ENCODE data around the gene UBXN6. TPM values are rescaled to one million over a fixed set of nuclear protein-coding genes. Genes with fewer than 3 reads are reported as not detected.

The UBXN6 gene
- total and polyA plus RNA-seq, 2 experiments from 2014 or later: 19.1 to 21.6 TPM

DNA sequence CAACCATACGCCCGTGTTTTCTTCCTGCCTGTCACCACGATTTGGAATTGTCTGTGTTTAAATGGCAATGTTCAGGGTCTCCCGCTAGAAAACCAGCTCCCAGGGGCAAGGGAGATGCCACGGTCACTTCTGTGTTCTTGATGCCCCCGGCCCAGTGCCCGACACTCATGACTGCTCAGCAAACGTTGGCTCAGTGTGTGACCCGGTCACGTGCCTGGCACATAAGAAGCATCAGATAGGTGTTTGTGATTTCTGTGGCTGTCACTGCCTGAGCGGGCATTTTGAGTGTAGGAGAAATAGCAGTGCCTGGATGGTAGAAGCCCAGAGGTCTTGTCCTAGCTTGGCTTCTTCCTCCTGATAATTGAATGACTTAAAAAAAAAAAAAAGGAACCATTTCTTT, 30.0 kb upstream of the UBXN6 start:
- Histone ChIP-seq H3K4me1 (ENCODE audit: insufficient read depth) (no peaks in the 10 kb centered on the region), H3F3A (replicated peaks; ENCODE audit: low read depth) (peaks cover 8% of the 10 kb centered on the region; the same call in 1 of the 2 replicates), H3K4me3 (no peak overlapping the region), H3K27ac (ENCODE audit: low read depth) (no peak overlapping the region), H4K20me1 (replicated peaks; ENCODE audit: insufficient read depth) (peaks cover under 1% of the 10 kb centered on the region; the same call in 1 of the 2 replicates), H2AFZ (no peak overlapping the region), H3K27me3 (ENCODE audit: insufficient read depth) (no peaks in the 10 kb centered on the region), H3K79me2 (replicated peaks; ENCODE audit: insufficient read depth) (0 out of 2 replicates have a peak, but pooled peaks cover 3% of the 10 kb centered on the region), H3K4me2 (no peak overlapping the region), H3K36me3 (ENCODE audit: insufficient read depth) (peaks cover 21% of the 10 kb centered on the region; the same call in 1 of the 2 replicates), H3K9me2 (ENCODE audit: insufficient read depth) (no peaks in the 10 kb centered on the region)
- no peak overlapping the region for H3K4me3 Mint-ChIP-seq
- DNase-seq (ENCODE audit: low spot score) (no peak), ATAC-seq (no peak)
- TF ChIP-seq JUNB (IDR thresholded peaks at IDR 0.05; ENCODE audit: unreplicated experiment) (no peak), ZNF114 (CRISPR knock-in tag; IDR thresholded peaks at IDR 0.05) (no peak), NANOG (IDR thresholded peaks at IDR 0.05; ENCODE audit: borderline replicate concordance) (no peak), ZNF331 (CRISPR knock-in tag; IDR thresholded peaks at IDR 0.05; ENCODE audit: low read depth) (no peak), EZH2phosphoT487 (IDR thresholded peaks at IDR 0.05; ENCODE audit: unreplicated experiment) (no peak), STAT1 (IDR thresholded peaks at IDR 0.05; ENCODE audit: unreplicated experiment) (no peak), POLR2AphosphoS5 (IDR thresholded peaks at IDR 0.05; ENCODE audit: low read depth) (no peak), CREB1 (CRISPR knock-in tag; IDR thresholded peaks at IDR 0.05; ENCODE audit: low read depth) (no peak), EZH2 (IDR thresholded peaks at IDR 0.05; ENCODE audit: low read depth, unreplicated experiment) (no peak)
- TF ChIP-seq, protein P1, sequence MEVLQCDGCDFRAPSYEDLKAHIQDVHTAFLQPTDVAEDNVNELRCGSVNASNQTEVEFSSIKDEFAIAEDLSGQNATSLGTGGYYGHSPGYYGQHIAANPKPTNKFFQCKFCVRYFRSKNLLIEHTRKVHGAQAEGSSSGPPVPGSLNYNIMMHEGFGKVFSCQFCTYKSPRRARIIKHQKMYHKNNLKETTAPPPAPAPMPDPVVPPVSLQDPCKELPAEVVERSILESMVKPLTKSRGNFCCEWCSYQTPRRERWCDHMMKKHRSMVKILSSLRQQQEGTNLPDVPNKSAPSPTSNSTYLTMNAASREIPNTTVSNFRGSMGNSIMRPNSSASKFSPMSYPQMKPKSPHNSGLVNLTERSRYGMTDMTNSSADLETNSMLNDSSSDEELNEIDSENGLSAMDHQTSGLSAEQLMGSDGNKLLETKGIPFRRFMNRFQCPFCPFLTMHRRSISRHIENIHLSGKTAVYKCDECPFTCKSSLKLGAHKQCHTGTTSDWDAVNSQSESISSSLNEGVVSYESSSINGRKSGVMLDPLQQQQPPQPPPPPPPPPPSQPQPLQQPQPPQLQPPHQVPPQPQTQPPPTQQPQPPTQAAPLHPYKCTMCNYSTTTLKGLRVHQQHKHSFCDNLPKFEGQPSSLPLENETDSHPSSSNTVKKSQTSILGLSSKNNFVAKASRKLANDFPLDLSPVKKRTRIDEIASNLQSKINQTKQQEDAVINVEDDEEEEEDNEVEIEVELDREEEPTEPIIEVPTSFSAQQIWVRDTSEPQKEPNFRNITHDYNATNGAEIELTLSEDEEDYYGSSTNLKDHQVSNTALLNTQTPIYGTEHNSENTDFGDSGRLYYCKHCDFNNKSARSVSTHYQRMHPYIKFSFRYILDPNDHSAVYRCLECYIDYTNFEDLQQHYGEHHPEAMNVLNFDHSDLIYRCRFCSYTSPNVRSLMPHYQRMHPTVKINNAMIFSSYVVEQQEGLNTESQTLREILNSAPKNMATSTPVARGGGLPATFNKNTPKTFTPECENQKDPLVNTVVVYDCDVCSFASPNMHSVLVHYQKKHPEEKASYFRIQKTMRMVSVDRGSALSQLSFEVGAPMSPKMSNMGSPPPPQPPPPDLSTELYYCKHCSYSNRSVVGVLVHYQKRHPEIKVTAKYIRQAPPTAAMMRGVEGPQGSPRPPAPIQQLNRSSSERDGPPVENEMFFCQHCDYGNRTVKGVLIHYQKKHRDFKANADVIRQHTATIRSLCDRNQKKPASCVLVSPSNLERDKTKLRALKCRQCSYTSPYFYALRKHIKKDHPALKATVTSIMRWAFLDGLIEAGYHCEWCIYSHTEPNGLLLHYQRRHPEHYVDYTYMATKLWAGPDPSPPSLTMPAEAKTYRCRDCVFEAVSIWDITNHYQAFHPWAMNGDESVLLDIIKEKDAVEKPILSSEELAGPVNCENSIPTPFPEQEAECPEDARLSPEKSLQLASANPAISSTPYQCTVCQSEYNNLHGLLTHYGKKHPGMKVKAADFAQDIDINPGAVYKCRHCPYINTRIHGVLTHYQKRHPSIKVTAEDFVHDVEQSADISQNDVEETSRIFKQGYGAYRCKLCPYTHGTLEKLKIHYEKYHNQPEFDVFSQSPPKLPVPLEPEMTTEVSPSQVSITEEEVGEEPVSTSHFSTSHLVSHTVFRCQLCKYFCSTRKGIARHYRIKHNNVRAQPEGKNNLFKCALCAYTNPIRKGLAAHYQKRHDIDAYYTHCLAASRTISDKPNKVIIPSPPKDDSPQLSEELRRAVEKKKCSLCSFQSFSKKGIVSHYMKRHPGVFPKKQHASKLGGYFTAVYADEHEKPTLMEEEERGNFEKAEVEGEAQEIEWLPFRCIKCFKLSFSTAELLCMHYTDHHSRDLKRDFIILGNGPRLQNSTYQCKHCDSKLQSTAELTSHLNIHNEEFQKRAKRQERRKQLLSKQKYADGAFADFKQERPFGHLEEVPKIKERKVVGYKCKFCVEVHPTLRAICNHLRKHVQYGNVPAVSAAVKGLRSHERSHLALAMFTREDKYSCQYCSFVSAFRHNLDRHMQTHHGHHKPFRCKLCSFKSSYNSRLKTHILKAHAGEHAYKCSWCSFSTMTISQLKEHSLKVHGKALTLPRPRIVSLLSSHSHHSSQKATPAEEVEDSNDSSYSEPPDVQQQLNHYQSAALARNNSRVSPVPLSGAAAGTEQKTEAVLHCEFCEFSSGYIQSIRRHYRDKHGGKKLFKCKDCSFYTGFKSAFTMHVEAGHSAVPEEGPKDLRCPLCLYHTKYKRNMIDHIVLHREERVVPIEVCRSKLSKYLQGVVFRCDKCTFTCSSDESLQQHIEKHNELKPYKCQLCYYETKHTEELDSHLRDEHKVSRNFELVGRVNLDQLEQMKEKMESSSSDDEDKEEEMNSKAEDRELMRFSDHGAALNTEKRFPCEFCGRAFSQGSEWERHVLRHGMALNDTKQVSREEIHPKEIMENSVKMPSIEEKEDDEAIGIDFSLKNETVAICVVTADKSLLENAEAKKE (CRISPR knock-in tag; IDR thresholded peaks at IDR 0.05): no peak
- TF ChIP-seq, protein P2, sequence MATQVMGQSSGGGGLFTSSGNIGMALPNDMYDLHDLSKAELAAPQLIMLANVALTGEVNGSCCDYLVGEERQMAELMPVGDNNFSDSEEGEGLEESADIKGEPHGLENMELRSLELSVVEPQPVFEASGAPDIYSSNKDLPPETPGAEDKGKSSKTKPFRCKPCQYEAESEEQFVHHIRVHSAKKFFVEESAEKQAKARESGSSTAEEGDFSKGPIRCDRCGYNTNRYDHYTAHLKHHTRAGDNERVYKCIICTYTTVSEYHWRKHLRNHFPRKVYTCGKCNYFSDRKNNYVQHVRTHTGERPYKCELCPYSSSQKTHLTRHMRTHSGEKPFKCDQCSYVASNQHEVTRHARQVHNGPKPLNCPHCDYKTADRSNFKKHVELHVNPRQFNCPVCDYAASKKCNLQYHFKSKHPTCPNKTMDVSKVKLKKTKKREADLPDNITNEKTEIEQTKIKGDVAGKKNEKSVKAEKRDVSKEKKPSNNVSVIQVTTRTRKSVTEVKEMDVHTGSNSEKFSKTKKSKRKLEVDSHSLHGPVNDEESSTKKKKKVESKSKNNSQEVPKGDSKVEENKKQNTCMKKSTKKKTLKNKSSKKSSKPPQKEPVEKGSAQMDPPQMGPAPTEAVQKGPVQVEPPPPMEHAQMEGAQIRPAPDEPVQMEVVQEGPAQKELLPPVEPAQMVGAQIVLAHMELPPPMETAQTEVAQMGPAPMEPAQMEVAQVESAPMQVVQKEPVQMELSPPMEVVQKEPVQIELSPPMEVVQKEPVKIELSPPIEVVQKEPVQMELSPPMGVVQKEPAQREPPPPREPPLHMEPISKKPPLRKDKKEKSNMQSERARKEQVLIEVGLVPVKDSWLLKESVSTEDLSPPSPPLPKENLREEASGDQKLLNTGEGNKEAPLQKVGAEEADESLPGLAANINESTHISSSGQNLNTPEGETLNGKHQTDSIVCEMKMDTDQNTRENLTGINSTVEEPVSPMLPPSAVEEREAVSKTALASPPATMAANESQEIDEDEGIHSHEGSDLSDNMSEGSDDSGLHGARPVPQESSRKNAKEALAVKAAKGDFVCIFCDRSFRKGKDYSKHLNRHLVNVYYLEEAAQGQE (IDR thresholded peaks at IDR 0.05; ENCODE audit: unreplicated experiment): no peak
- TF ChIP-seq, protein P3, sequence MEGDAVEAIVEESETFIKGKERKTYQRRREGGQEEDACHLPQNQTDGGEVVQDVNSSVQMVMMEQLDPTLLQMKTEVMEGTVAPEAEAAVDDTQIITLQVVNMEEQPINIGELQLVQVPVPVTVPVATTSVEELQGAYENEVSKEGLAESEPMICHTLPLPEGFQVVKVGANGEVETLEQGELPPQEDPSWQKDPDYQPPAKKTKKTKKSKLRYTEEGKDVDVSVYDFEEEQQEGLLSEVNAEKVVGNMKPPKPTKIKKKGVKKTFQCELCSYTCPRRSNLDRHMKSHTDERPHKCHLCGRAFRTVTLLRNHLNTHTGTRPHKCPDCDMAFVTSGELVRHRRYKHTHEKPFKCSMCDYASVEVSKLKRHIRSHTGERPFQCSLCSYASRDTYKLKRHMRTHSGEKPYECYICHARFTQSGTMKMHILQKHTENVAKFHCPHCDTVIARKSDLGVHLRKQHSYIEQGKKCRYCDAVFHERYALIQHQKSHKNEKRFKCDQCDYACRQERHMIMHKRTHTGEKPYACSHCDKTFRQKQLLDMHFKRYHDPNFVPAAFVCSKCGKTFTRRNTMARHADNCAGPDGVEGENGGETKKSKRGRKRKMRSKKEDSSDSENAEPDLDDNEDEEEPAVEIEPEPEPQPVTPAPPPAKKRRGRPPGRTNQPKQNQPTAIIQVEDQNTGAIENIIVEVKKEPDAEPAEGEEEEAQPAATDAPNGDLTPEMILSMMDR (conservative IDR thresholded peaks at IDR 0.05; ENCODE audit: low read depth in 2 of 2): no peak
- TF ChIP-seq, protein P4, sequence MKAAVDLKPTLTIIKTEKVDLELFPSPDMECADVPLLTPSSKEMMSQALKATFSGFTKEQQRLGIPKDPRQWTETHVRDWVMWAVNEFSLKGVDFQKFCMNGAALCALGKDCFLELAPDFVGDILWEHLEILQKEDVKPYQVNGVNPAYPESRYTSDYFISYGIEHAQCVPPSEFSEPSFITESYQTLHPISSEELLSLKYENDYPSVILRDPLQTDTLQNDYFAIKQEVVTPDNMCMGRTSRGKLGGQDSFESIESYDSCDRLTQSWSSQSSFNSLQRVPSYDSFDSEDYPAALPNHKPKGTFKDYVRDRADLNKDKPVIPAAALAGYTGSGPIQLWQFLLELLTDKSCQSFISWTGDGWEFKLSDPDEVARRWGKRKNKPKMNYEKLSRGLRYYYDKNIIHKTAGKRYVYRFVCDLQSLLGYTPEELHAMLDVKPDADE (IDR thresholded peaks at IDR 0.05): no peak
- H3K36me3 Mint-ChIP-seq (ENCODE audit: low read depth): peaks cover 49% of the 10 kb centered on the region
- no peaks in the 10 kb centered on the region; the same call in 2 of the 3 replicates for H3K4me1 Mint-ChIP-seq
- no peaks in the 10 kb centered on the region; the same call in 2 of the 3 replicates for H3K9me3 Mint-ChIP-seq
- no peaks in the 10 kb centered on the region for H3K27me3 Mint-ChIP-seq (ENCODE audit: insufficient read depth, low read depth, poor library complexity)
- no peak overlapping the region for H3K27ac Mint-ChIP-seq
